CD4-positive, CD25-positive, alpha-beta regulatory T cell (primary cell): ENCODE measurements around the gene COA8. TPM values are rescaled to one million over a fixed set of nuclear protein-coding genes. Genes with fewer than 3 reads are reported as not detected.

Source experiments
- ATAC-seq, 2 donors: fragments of 150-1000 bp; cut with Tn5 transposase; one replicate each; pipeline ENCODE4 v1.10.0; 2021; ENCODE audit warnings: low read depth in 2 of 2, moderate number of reproducible peaks in 2 of 2, moderate library complexity in 1 of 2
- DNase-seq, 3 donors: peaks; one replicate each; pipeline versions ENCODE4 v3.0.0 to v3.0.0-alpha.2; 2012 to 2022; ENCODE audit warnings: mixed read lengths in 1 of 3
- H3K27ac ChIP-seq: one replicate; pipeline ENCODE4 v1.7.0; 2013; ENCODE audit warnings: mild to moderate bottlenecking, low read length; ENCODE audit not compliant: insufficient read depth, poor library complexity, severe bottlenecking
- H3K27me3 ChIP-seq: one replicate; pipeline ENCODE4 v1.7.0; 2013; ENCODE audit warnings: low read length; ENCODE audit not compliant: control insufficient read depth, insufficient read depth
- H3K36me3 ChIP-seq: one replicate; pipeline ENCODE4 v1.7.0; 2013; ENCODE audit warnings: mild to moderate bottlenecking, low read length, moderate library complexity; ENCODE audit not compliant: control insufficient read depth, insufficient read depth
- H3K4me1 ChIP-seq: 2 replicates; pipeline ENCODE4 v1.7.0; 2013; ENCODE audit warnings: mild to moderate bottlenecking, low read length; ENCODE audit not compliant: insufficient read depth, control insufficient read depth, poor library complexity, severe bottlenecking
- H3K4me3 ChIP-seq: one replicate; pipeline ENCODE4 v1.7.0; 2013; ENCODE audit warnings: low read depth, mild to moderate bottlenecking, low read length, moderate library complexity
- H3K9me3 ChIP-seq, 2 experiments: 1 replicate in 1 of 2; 2 replicates in 1 of 2; pipeline ENCODE4 v1.7.0; 2013; ENCODE audit warnings: low read length in 2 of 2, mild to moderate bottlenecking in 1 of 2, moderate library complexity in 1 of 2; ENCODE audit not compliant: control insufficient read depth in 2 of 2
- H3K27ac Mint-ChIP-seq, 3 donors: one replicate each; pipeline ENCODE4 v1.8.0; 2020 to 2022; ENCODE audit warnings: mild to moderate bottlenecking in 3 of 3, mixed read lengths in 3 of 3, moderate library complexity in 2 of 3
- H3K27me3 Mint-ChIP-seq: one replicate; pipeline ENCODE4 v1.8.0; 2022; ENCODE audit warnings: mild to moderate bottlenecking, mixed read lengths
- H3K36me3 Mint-ChIP-seq: one replicate; pipeline ENCODE4 v1.8.0; 2020; ENCODE audit warnings: mixed read lengths
- H3K4me1 Mint-ChIP-seq, 4 donors: one replicate each; pipeline ENCODE4 v1.8.0; 2020 to 2022; ENCODE audit warnings: mixed read lengths in 4 of 4, mild to moderate bottlenecking in 1 of 4
- H3K4me3 Mint-ChIP-seq, 4 donors: one replicate each; pipeline ENCODE4 v1.8.0; 2020 to 2022; ENCODE audit warnings: mild to moderate bottlenecking in 4 of 4, mixed read lengths in 4 of 4, moderate library complexity in 3 of 4
- H3K9me3 Mint-ChIP-seq, 7 donors: one replicate each; pipeline ENCODE4 v1.8.0; 2020 to 2022; ENCODE audit warnings: mixed read lengths in 7 of 7, mild to moderate bottlenecking in 3 of 7, moderate library complexity in 2 of 7
- polyA plus RNA-seq, 4 donors: library from polyadenylated mRNA; unstranded; fragments of 300-500 nt; fragmentation: Illumina TruSeq; gene quantifications; one replicate each; pipeline ENCODE4 v1.2.3, GENCODE V29; 2021
- total RNA-seq: library from RNA; stranded (reverse); gene quantifications from one replicate; pipeline ENCODE4 v1.2.3, GENCODE V29; 2022

Gene COA8
- total and polyA plus RNA-seq, 5 donors from 2014 or later = 15.1 to 55.0 (median 48.6) TPM

DNA sequence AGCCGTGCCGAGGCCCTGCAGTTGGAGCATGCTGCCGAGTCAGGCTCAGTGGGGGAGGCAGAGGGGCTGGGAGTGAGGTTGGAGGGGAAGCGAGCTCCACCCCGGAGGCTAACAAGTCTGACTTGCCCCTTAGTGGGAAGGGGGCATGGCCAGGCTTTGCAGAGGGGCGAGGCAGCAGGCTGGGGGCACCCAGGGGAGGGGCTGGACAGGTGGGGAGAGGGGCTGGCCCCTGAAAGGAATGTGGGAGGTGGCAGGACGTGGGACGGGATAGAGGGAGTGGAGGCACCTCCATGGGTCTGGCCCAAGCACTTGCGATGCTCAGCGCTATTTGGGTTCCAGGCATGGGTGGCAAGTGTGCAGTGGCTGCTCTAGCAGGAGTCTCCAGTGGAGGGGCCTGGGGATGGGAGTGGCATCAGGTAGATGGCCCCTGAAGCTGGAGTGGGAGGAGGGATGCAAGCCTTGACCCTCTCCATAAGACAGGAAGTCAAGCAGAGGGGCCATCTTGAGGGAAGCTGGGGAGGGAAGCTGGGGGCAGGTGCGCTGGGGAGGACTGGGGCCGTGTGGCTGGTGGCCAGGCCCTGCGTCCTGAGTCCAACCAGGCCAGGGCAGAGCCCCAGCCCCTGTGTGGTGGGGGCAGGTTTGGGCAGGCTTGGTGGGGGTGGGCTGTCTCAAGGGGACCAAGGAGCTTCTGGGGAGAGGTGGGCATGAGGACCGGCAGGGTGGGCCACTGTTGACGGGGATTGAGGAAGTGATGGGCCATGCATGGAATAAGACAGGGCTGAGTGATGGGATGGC lies 31.1 kb upstream of the COA8 start:
- Mint-ChIP-seq H3K9me3 (peaks cover 0 to 3% (median 0%) of the 10 kb centered on the region in 7 donors), H3K4me1 (peaks cover 0 to 42% (median 14%) of the 10 kb centered on the region in 4 donors), H3K27me3 (peaks cover 4% of the 10 kb centered on the region), H3K4me3 (peak overlapping the region in 3 of 4 donors; percentile 4 to 91 (median 54)), H3K27ac (peak overlapping the region in 1 of 3 donors; percentile 94), H3K36me3 (no peaks in the 10 kb centered on the region)
- DNase-seq = no peak
- ATAC-seq = no peak
- H3K27ac ChIP-seq = no peak overlapping the region
- H3K36me3 ChIP-seq = no peaks in the 10 kb centered on the region
- H3K4me3 ChIP-seq = no peak overlapping the region
- H3K4me1 ChIP-seq = peaks cover 29% of the 10 kb centered on the region
- no peaks in the 10 kb centered on the region for H3K9me3 ChIP-seq
- H3K27me3 ChIP-seq = no peaks in the 10 kb centered on the region

DNA sequence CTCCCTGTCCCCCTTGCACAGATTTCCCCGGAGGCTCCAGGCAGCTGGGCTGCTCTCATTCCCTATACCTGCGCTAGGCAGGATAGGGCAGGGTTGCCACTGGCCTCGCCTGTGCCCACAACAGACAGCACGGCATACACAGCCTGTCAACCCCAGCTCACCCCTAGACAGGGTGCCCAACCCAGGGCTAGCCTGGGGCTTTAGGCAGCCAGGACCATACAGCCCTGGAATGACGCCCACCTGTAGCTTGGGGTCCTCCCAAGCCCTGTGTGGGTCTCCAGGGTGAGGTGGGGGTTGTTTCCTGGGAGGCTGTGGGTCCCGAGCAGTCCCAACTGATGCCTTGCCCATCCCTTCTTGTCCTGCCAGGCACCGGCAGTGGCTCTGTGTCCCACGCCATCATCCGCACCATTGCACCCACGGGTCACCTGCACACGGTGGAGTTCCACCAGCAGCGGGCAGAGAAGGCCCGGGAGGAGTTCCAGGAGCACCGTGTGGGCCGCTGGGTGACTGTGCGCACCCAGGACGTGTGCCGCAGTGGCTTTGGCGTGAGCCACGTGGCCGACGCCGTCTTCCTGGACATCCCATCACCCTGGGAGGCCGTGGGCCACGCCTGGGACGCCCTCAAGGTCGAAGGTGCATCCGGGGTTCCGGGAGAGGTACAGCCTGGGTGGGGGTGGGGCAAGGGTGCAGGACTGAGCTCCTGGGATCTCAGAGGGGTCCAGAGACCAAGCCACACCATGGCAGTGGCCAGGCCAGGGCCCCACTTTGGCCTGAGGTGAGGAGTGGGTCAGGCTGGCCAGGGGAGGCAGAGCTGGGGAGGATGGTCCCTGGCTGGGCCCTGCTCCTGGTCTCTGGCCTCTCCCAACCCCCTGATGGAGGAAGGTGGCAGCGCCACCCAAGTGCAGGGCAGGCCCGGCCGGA lies 30.3 kb upstream of the COA8 start:
- Histone ChIP-seq H3K9me3 (no peaks in the 10 kb centered on the region), H3K27ac (no peak overlapping the region), H3K36me3 (no peaks in the 10 kb centered on the region), H3K27me3 (no peaks in the 10 kb centered on the region), H3K4me3 (no peak overlapping the region), H3K4me1 (peaks cover 29% of the 10 kb centered on the region)
- H3K27ac Mint-ChIP-seq = no peak overlapping the region
- H3K4me3 Mint-ChIP-seq = peak overlapping the region in 1 of 4 donors; percentile 54
- peaks cover 4% of the 10 kb centered on the region for H3K27me3 Mint-ChIP-seq
- ATAC-seq (no peak), DNase-seq (no peak)
- peaks cover 0 to 36% (median 12%) of the 10 kb centered on the region in 4 donors for H3K4me1 Mint-ChIP-seq
- peaks cover 0 to 2% (median 0%) of the 10 kb centered on the region in 7 donors for H3K9me3 Mint-ChIP-seq
- H3K36me3 Mint-ChIP-seq = no peaks in the 10 kb centered on the region

DNA sequence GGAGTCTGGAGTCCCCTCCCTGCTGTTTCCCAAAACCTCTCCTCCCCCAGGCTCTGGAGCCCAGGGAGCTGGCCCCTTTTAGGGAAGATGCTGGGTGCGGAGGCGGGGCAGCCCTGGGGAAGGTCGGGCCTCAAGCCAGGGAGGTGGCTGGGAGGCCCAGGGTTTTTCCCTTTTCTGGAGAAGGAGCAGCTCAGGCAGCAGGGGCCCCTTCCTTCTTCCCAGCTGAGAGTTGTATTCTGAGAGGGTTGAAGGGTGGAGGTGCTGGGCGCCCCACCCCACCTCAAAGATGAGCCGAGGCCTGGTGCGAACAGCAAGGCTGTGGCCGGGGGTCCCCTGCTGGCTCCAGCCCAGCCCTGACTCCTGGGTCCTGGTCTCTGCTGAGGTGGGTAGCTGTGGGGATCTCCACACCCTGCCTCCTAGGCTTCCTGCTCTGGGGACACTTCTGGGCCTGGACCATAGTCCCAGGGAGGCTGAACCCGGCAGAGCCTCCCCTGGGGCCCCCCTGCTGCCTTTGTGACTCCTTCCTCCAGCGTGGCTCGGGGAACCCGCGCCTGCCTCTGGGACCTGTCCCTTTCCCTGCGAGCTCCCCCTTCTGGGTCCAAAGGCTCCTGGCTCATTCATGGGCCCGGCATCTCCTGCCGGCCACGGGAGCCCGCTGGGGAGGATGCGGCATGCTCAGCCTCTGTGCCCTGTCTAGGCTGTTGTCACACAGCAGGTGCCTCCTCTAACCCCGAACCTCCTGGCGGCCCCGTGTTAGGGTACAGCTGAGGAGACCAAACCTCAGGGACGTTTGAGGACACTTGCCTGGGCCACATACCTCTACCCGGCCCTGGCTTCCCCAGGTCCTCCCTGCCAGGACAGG lies 29.4 kb upstream of the COA8 start:
- Mint-ChIP-seq H3K36me3 (no peaks in the 10 kb centered on the region), H3K4me1 (peaks cover 0 to 29% (median 9%) of the 10 kb centered on the region in 4 donors), H3K27me3 (peaks cover 4% of the 10 kb centered on the region), H3K9me3 (peaks cover 0 to 1% (median 0%) of the 10 kb centered on the region in 7 donors), H3K27ac (no peak overlapping the region), H3K4me3 (no peak overlapping the region)
- DNase-seq = no peak
- Histone ChIP-seq H3K27me3 (no peaks in the 10 kb centered on the region), H3K36me3 (no peaks in the 10 kb centered on the region), H3K27ac (no peak overlapping the region), H3K4me3 (no peak overlapping the region), H3K9me3 (no peaks in the 10 kb centered on the region), H3K4me1 (peaks cover 24% of the 10 kb centered on the region)
- no peak for ATAC-seq

DNA sequence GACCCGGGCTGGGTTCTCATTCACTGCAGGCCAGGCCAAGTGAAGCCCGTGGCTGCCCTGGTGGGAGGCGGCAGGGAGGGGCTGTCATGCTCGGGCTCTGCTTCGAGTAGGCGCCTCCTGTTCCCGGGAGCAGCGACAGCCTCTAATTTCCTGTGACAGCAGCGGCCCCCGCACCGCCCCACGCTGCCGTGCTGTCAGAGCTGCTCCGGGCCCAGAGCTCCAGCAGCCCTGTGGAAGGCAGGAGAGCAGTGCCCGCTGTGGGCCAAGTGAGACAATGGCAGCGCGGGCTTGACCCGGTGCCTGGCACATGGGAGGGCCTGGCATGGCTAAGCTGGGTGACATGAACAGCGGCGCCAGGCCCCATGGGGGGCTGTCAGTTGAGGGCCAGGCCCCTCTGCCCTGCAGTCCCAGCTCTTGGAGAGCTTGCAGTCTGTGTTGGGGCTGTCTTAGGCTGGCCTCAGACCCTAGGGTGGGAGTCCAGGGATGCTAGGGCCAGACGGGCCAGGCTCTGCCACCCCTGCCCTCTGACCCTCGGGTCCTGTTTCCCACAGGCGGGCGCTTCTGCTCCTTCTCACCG lies 28.7 kb upstream of the COA8 start:
- H3K27me3 Mint-ChIP-seq = no peaks in the 10 kb centered on the region
- H3K4me1 Mint-ChIP-seq = peaks cover 0 to 23% (median 9%) of the 10 kb centered on the region in 4 donors
- Histone ChIP-seq H3K27ac (no peak overlapping the region), H3K4me1 (peaks cover 19% of the 10 kb centered on the region), H3K27me3 (no peaks in the 10 kb centered on the region), H3K4me3 (no peak overlapping the region), H3K9me3 (no peaks in the 10 kb centered on the region), H3K36me3 (no peaks in the 10 kb centered on the region)
- no peaks in the 10 kb centered on the region for H3K36me3 Mint-ChIP-seq
- DNase-seq (no peak), ATAC-seq (no peak)
- H3K4me3 Mint-ChIP-seq = no peak overlapping the region
- H3K27ac Mint-ChIP-seq = no peak overlapping the region
- peaks cover 0 to 1% (median 0%) of the 10 kb centered on the region in 7 donors for H3K9me3 Mint-ChIP-seq

DNA sequence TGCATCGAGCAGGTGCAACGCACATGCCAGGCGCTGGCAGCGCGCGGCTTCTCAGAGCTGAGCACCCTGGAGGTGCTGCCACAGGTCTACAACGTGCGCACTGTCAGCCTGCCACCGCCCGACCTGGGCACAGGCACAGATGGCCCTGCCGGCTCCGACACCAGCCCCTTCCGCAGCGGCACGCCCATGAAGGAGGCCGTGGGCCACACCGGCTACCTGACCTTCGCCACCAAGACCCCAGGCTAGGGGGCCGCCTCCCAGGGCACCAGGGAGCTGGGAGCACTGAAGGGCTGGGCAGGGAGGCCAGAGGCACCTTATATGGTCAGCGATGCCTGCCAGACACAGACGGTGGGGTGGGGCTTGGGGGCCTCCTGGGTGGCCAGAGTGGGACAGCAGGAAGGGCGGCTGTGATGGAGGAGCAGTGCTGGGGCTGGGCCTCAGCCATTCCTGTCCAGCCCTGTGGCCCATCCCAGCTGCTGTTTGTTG lies 28.1 kb upstream of the COA8 start:
- Mint-ChIP-seq H3K27ac (no peak overlapping the region), H3K4me1 (peaks cover 0 to 20% (median 8%) of the 10 kb centered on the region in 4 donors), H3K4me3 (no peak overlapping the region), H3K36me3 (no peaks in the 10 kb centered on the region), H3K27me3 (no peaks in the 10 kb centered on the region), H3K9me3 (no peaks in the 10 kb centered on the region)
- no peaks in the 10 kb centered on the region for H3K27me3 ChIP-seq
- no peak for DNase-seq
- H3K9me3 ChIP-seq = no peaks in the 10 kb centered on the region
- H3K27ac ChIP-seq = no peak overlapping the region
- H3K4me1 ChIP-seq = peaks cover 14% of the 10 kb centered on the region
- no peak for ATAC-seq
- H3K36me3 ChIP-seq = no peaks in the 10 kb centered on the region
- H3K4me3 ChIP-seq = no peak overlapping the region

DNA sequence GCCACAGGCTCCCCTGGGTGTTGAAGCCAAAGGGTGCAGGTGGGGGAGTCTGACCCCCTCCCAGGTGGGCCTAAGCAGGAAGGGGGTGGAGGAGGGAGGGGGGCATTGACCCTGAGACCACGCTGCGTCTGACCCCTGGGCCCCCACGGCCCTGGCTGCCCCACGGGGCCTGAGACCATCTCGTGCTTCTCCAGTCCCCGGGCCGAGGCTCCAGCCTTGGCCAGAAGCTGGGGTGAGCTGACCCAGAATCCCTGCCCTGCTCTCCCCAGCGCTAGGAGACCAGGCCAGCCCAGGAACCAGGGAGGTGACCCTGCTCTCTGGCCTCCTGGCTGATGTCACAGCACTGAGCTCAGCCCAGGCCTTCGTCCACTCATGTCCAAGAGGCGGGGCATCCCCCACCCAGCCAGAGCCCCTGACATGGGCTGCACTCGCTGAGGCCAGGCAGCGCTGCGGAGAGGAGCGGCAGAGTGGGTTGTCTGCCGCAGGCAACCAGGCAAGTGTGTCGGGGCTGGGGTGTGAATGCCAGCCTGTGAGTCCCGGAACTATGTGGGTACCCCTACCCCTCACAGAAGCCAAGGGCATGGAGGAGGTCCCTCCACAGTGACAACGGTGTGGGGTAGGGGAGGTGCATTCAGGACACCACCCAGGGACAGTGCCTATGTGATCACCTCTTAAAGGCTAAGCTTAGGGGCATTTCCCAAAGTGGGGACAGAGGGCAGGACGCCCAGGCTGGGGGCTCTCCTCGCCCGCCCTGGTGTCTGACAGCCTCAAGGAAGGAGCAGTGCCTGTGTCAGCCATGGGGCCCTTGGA lies 27.5 kb upstream of the COA8 start:
- peaks cover 0 to 13% (median 3%) of the 10 kb centered on the region in 4 donors for H3K4me1 Mint-ChIP-seq
- no peak overlapping the region for H3K4me3 ChIP-seq
- H3K36me3 Mint-ChIP-seq = no peaks in the 10 kb centered on the region
- H3K9me3 Mint-ChIP-seq = no peaks in the 10 kb centered on the region
- H3K27me3 ChIP-seq = no peaks in the 10 kb centered on the region
- H3K27ac ChIP-seq = no peak overlapping the region
- H3K27me3 Mint-ChIP-seq = no peaks in the 10 kb centered on the region
- H3K4me3 Mint-ChIP-seq = no peak overlapping the region
- H3K4me1 ChIP-seq = peaks cover 9% of the 10 kb centered on the region
- DNase-seq (no peak), ATAC-seq (no peak)
- no peaks in the 10 kb centered on the region for H3K36me3 ChIP-seq
- H3K27ac Mint-ChIP-seq = no peak overlapping the region
- no peaks in the 10 kb centered on the region for H3K9me3 ChIP-seq
